Left ventricle myocardium superior (tissue), 1 donor: ENCODE data around the gene ZFYVE26. TPM values are rescaled to one million over a fixed set of nuclear protein-coding genes. Genes with fewer than 3 reads are reported as not detected.

Source experiments
- ATAC-seq: fragments of 200-7000 bp; cut with Tn5 transposase; one replicate; pipeline ENCODE4 v1.9.1; 2020; ENCODE audit warnings: mild to moderate bottlenecking, moderate library complexity
- DNase-seq: peaks from one replicate; pipeline ENCODE4 v3.0.0-alpha.2; 2020
- intact Hi-C: fragments of 100-400 bp; cut with micrococcal nuclease; formaldehyde crosslinking; loops from one replicate; pipeline ENCODE4 v1.11.0; 2022
- total RNA-seq: library from RNA; stranded (reverse); fragmentation: NEBNext Ultra II Directional; extraction: Animal tissue kit (Norgen Biotek cat#: 25700); gene quantifications from one replicate; pipeline ENCODE4 v1.2.1, GENCODE V29; 2021
- donor health status: DM: no; HTN: yes; CAD: no; lungs with severe emphysema.

The ZFYVE26 gene
- total RNA-seq, 1 donor from 2014 or later = 15.5 TPM

DNA sequence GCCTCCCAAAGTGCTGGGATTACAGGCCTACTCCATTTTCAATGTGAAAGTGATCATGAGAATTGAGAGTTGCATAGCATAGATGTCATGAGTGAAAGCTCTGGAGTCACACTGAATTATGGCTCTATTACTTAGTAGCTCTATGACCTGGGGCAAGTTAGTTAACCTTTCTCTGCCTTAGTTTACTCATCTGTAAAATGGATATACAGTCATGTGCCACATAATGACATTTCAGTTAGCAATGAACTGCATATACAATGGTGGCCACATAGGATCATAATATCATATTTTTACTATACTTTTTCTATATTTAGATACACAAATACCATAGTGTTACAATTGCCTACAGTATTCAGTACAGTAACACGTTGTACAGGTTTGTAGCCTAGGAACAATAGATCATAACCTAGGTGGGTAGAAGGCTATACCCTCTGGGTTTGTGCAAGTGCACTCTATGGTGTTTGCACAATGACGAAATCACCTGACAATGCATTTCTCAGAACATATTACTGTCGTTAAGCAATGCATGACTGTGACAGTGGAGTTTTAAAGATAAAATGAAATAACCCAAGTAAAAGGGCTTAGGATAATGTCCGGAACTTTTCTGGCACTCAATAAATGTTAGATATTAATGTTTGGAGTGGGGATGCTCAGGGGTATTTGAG is 53.1 kb downstream of the ZFYVE26 start:
- DNase-seq (no peak), ATAC-seq (no peak)
- intact Hi-C loops = no loop called here

DNA sequence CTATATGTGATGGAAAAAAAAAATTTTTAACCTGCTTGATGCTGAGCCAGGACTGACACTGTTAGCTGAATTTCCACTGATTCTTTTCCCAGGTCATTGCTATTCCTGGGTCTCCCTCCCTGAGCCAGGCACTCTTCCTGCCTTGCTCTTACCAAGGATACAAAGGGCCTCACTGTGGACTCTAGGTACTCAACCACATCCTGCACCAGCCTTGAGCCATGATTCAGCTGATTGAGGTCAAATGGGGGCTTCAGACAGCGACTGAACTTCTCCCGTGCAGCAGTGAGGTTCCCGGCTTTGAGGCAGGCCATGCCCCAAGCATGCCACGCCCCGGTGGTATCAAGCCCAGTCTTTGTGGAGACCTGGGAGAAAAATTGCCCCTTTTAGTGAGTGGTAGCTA is 54.3 kb downstream of the ZFYVE26 start:
- DNase-seq (no peak), ATAC-seq (no peak)

GRCh38 chr14:67759916-67760315 is 56.5 kb downstream of the ZFYVE26 start:
- intact Hi-C loops = no loop called here
- DNase-seq (no peak), ATAC-seq (no peak)

More for the DNA sequence above, 54.3 kb downstream of the ZFYVE26 start:
- intact Hi-C loops = no loop called here

- DNase-seq = no peak
- ATAC-seq = no peak
- intact Hi-C loops = no loop called here
Measured at GRCh38 chr14:67757175-67757574, 59.2 kb downstream of the ZFYVE26 start.

DNA sequence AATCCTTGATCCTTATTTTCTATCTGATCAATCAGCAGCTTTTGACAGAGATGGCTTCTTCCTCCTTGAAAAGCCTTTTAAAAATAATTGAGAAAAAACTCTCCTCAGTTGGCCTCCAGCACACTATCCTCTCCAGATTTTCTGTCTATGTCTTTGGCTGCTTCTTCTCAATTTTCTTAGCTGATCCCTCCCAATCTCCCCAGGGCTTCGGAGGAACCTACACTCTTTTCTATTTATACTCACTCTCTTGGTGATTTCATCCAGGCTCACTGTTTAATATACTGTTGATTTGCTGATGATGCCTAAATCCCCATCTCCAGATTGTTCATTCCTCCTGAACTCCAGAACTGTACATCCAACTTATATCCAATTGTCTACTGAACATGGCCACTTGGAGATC is 59.9 kb downstream of the ZFYVE26 start:
- DNase-seq (no peak), ATAC-seq (no peak)
- intact Hi-C loops = no loop called here

DNA sequence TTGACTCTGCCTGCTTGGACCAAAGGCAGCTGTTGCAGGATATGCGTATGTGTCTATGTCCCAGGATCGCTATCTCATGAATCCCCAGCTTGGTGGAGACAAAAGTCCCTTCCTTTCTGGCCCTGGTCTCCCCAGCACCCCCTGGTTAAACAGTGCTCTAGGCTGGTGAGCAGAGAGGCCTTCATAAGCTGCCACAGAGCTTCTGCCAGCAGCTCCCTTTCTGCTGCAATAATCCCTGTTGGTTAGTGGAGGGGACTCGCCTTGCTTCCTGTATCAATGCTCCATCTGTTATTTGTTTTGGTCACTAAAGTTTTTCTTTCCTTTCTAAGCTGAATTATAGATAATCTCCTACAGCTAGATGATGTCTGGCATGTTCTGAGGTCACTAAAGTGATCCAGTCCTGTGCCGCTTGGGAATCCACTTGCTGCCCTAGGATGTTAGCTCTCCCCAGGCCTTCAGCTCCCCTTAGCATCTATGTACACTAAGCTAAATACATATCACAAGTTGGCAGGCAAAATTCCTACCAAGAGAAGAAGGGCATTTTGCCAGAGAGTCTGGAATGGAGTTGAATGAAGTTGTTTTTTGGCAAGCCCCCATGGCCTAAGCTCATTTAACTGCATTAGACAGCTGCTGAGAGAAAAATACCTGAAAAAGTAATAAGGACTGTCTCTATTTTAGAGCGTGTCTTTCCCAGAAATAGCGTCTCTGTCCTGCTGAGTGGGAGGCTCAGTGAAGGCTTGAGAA is 66.9 kb downstream of the ZFYVE26 start:
- ATAC-seq (peak; percentile 23), DNase-seq (no peak)
- intact Hi-C loops = no loop called here

DNA sequence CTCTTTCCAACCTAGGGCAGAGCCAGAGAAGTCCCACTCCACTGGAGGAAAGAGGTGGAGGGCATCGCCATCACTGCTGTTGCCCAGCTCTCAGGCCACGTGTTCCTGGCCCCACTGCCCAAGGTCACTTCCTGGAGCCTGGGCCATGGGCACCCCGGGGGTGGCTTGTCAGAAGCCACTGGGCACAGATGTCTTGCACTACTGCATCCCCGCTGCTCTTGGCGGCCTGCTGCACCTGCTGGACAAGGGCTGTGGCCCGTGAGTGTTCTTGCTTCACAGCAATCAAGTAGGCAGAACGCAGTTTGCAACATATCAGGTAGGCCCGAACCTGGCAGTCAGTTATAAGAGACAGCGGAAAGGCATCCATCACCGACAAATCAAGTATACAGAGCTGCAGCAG is 68.1 kb downstream of the ZFYVE26 start:
- DNase-seq (no peak), ATAC-seq (no peak)
- intact Hi-C loops = no loop called here

DNA sequence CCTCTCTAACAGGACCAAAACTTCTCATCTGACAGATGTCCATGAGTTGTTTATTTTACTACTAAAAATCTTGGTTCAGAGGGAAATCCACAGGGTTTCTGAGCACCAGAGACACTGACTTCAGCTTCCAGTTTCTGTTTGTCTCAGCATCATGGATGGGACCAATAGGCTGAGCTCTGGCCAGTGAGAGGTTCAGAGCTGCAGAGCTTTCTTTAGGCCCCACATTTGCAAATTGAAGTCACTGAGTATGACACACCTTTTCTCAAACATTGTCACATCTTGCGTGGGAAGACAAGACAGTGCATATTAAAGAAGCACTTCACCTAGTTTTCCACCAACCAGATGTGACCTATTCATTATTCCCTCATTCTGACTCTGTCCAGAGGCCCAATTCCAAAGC is 69.5 kb downstream of the ZFYVE26 start:
- ATAC-seq (no peak), DNase-seq (no peak)
- intact Hi-C loops = no loop called here

DNA sequence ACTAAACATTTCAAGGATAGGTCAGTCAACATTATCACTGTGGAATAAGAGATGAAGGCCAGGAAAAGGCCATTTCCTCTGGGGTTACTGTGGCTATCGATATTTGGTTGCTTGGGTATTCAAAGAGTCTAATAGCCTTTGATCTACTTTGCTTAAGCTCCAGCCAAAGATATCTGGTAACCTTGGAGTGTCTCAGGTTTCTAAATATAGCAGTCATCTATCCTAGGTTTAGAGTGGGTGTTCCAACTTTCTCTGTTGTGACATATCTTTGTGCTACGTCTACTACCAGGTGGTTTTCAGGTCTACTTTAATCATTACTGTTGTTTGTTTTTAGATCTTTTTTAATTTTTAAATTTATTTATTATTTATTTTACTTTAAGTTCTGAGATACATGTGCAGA is 72.3 kb downstream of the ZFYVE26 start:
- intact Hi-C loops = no loop called here
- peak; percentile 74 for ATAC-seq

DNA sequence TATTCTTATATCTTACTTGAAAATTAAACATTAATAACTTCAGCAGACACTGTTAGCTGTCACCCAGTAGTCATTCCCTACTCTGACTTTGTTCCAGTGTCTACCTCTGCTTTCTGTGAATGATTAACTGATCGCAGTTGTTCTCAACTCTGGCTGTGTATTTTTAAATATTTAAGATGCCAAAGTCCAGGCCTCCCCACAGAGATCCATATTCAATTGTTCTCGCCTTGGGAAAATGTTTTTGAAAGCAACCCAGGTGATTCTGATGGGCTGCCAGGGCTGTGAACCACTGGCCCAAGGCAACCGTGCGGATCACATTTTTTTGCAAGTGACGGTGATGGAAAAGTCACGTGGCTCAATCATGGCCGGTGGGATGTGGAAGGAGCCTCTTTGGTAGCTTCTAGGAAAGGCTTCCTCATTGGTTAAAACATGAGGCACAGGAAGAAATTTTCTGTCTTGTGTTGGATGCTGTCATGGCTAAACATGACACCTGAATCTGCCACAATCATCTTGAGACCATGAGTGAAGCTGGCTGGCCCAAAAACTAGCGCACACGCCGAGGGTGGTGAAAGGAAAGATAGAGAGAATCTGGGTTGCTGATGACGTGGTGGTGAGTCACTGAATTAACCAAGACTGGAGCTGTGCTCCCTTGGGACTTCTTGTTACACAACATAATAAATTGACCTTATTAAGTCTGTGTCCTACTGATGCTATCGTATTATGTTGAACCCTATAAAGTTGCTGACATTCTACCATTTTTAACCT is 77.5 kb downstream of the ZFYVE26 start:
- DNase-seq (peak; percentile 59), ATAC-seq (peak; percentile 83)
- intact Hi-C loops = no loop called here

More for the DNA sequence above, 72.3 kb downstream of the ZFYVE26 start:
- no peak for DNase-seq

GRCh38 chr14:67736771-67737170 is 79.6 kb downstream of the ZFYVE26 start:
- intact Hi-C loops = no loop called here
- DNase-seq (no peak), ATAC-seq (no peak)

DNA sequence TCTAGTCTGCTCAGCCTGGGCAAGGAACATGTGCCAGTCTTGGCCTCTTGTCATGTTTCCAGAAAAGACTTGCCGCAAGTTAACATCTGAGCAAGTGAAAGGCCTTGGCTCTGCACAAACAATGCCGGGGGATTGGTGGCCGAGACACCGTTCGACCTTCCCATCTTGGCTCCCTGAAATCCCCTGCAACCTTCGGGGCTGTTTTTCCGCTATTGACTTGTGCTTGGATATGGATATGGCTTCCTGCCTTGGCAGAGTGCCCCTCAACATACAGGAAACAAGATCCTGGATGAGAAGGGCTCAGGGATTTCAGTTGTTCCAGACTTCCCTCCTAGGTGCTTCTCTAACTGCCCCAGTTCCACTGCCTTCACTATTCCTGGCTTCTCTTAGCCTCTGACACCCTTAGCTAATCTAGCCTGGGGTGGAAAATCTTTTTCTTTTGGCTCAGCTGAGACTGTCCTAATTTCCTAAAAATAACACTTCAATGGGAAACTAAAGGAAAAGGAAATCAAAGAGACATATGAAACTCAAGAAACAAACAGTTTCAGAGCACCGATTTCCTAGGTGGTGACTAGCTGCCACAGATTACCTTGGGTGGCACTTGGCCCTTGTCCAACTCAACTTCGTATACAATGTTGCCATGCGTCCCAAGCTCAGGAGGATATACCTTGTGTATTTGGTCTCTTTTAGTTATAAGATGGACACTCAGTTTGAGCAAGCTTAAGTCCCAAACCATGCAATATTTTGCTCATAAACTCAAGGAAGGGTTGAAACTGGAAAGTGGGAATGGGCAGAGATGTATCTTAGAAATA is 80.8 kb downstream of the ZFYVE26 start:
- ATAC-seq = peak; percentile 62
- DNase-seq = no peak
- intact Hi-C loops = no loop called here

DNA sequence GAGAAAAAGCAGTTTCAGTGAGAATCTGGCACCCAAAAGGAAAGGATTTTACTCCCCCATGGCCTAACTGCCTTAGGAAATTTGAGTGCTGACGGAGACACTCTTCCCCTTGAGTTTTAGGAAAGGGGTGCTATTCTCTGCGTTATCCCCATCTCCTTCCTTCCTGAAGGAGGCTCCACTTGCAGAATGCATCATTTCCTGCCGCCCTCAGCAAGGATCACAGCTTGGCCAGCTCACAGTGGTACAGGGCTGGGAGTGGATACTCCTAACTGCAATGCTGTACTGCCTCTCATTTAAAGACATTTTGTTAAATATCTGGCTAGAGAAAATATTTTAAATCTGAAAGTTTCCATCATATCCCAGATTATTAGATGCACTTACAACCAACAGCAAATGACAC is 81.7 kb downstream of the ZFYVE26 start:
- ATAC-seq = peak; percentile 34
- DNase-seq = no peak
- intact Hi-C loops = no loop called here

- intact Hi-C loops = no loop called here
- ATAC-seq (peak; percentile 37), DNase-seq (no peak)
Measured at GRCh38 chr14:67733616-67734015, 82.8 kb downstream of the ZFYVE26 start.

DNA sequence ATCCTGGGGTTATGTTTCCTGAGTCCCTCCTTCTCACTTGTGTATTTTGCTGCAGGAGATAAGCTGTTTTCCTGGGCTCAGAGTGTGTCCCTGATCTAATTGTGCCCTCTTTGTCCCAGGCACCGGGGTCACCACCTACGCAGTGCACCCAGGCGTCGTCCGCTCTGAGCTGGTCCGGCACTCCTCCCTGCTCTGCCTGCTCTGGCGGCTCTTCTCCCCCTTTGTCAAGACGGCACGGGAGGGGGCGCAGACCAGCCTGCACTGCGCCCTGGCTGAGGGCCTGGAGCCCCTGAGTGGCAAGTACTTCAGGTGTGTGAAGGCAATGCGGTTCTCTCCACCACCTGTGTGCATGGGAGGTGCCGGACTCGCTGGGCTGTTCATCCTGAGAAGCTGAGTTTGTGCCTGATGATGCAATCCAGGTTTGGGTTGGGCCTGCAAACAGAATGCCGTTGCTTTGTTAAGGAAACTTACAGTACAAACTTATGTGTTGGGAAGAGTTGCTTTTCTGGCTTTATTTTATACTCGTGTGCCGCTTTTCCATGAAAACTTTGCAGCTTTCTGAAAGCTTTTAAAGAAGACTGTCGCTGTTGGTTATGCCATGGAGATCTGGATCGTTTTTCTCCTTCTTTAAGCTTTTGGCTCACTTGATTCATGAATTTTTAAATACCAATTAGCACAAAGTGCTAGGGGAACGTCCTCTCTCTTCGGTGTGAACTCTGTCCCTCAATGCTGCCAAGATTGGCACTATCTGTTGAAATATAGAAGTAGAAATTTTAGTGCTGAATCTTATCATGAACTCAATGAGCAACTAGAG is 87.1 kb downstream of the ZFYVE26 start:
- ATAC-seq = no peak
- intact Hi-C loops = no loop called here
- DNase-seq = no peak

DNA sequence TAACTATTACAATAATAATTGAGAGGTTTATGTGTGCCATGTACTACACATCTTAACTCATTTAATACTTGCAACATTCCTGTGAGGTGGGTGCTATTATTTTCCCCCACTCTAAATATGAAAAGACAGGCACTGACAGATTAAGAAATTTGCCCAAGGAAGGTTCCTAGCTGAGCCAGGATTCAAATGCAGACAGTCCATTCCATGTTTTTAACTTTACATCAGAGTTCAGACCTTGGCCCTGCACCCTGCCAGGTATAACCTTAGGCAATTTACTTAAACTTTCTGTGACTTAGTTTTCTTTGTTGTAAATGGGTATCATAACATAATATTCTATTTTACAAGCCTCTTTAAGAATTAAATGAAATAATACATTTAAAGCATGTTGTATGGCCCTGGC is 88.1 kb downstream of the ZFYVE26 start:
- intact Hi-C loops = no loop called here

GRCh38 chr14:67727361-67727760 is 89.0 kb downstream of the ZFYVE26 start:
- intact Hi-C loops = no loop called here
- no peak for ATAC-seq
- no peak for DNase-seq

More for the DNA sequence above, 88.1 kb downstream of the ZFYVE26 start:
- ATAC-seq (no peak), DNase-seq (no peak)

GRCh38 chr14:67725171-67725570 is 91.2 kb downstream of the ZFYVE26 start:
- intact Hi-C loops = no loop called here
- DNase-seq (no peak), ATAC-seq (no peak)

GRCh38 chr14:67722293-67722692 is 94.1 kb downstream of the ZFYVE26 start:
- intact Hi-C loops = no loop called here
- ATAC-seq (peak; percentile 98), DNase-seq (peak; percentile 85)
